Esophagus muscularis mucosa (tissue), 4 donors: ENCODE results near the gene PBLD. TPM values are rescaled to one million over a fixed set of nuclear protein-coding genes. Genes with fewer than 3 reads are reported as not detected.

Source experiments
- DNase-seq: peaks from one replicate; pipeline ENCODE4 v3.0.0-alpha.2; 2017; ENCODE audit errors: extremely low spot score
- H3K27ac ChIP-seq, 4 donors: fragments of 200-600 bp; sonication (generic); replicated peaks in 1 of 4; 1 replicate in 3 of 4; 2 replicates in 1 of 4; pipeline ENCODE4 v1.5.1; 2016 to 2019; ENCODE audit warnings: mild to moderate bottlenecking in 1 of 4
- H3K27me3 ChIP-seq, 4 donors: fragments of 200-600 bp; sonication (generic); one replicate each; pipeline versions ENCODE4 v1.5.1 to v1.6.0; 2016 to 2019
- H3K36me3 ChIP-seq, 4 donors: fragments of 200-600 bp; sonication (generic); one replicate each; pipeline ENCODE4 v1.5.1; 2016 to 2019
- H3K4me1 ChIP-seq, 4 donors: fragments of 200-600 bp; sonication (generic); one replicate each; pipeline ENCODE4 v1.5.1; 2016 to 2019
- H3K4me3 ChIP-seq, 4 donors: fragments of 200-600 bp; sonication (generic); 1 replicate in 2 of 4; 2 replicates in 2 of 4; pipeline ENCODE4 v1.5.1; 2016 to 2019; ENCODE audit warnings: mild to moderate bottlenecking in 4 of 4, moderate library complexity in 1 of 4
- H3K9me3 ChIP-seq, 4 donors: fragments of 200-600 bp; sonication (generic); 1 replicate in 3 of 4; 2 replicates in 1 of 4; pipeline ENCODE4 v1.5.1; 2016 to 2019
- EP300 ChIP-seq: sonication (generic); formaldehyde crosslinking; IDR thresholded peaks from one replicate; pipeline ENCODE4 v1.6.1; 2017; ENCODE audit warnings: antibody characterized with exemption
- POLR2A ChIP-seq: fragments of 450-650 bp; IDR thresholded peaks from one replicate; pipeline ENCODE4 v1.6.1; 2017; ENCODE audit warnings: antibody characterized with exemption, moderate library complexity, mild to moderate bottlenecking, low read depth
- POLR2AphosphoS5 ChIP-seq, 2 donors: sonication (generic); formaldehyde crosslinking; IDR thresholded peaks; one replicate each; pipeline ENCODE4 v1.6.1; 2017; ENCODE audit warnings: antibody characterized with exemption in 2 of 2
- WGBS: methylation state at CpG from one replicate; pipeline ENCODE4 v1.1.5; 2018; 5-methylcytosine and 5-hydroxymethylcytosine counted together
- intact Hi-C: fragments of 100-400 bp; cut with DNase I; formaldehyde crosslinking; loops from one replicate; pipeline ENCODE4 v1.15.1; 2023
- total RNA-seq, 4 donors: library from RNA; depleted of rRNA; stranded (reverse); fragments of >200 nt; gene quantifications; one replicate each; pipeline versions ENCODE4 v1.1.0 to v1.2.1, GENCODE V29; 2016
- TF ChIP-seq, protein P1 (sequence below), 3 experiments: fragments of 200-600 bp in 2 of 3; fragments of 450-650 bp in 1 of 3; sonication (generic) in 2 of 3; IDR thresholded peaks; one replicate each; pipeline ENCODE4 v1.5.1; 2017 to 2019; ENCODE audit warnings: antibody characterized with exemption in 3 of 3, mild to moderate bottlenecking in 2 of 3, moderate library complexity in 1 of 3

PBLD gene
- total RNA-seq, 4 donors from 2014 or later = 6.6 to 9.1 (median 7.4) TPM

- DNase-seq = no peak
- H3K27me3 ChIP-seq = no peaks in the 10 kb centered on the region
- H3K4me1 ChIP-seq = no peaks in the 10 kb centered on the region
- intact Hi-C loops = no loop called here
- H3K36me3 ChIP-seq = peaks cover 23 to 95% (median 58%) of the 10 kb centered on the region in 4 donors
- no peaks in the 10 kb centered on the region for H3K9me3 ChIP-seq
- no peak overlapping the region for H3K4me3 ChIP-seq
- H3K27ac ChIP-seq = no peak overlapping the region
- TF ChIP-seq EP300 (no peak), POLR2AphosphoS5 (IDR thresholded peaks at IDR 0.05) (no peak), POLR2A (no peak)
- TF ChIP-seq, protein P1, sequence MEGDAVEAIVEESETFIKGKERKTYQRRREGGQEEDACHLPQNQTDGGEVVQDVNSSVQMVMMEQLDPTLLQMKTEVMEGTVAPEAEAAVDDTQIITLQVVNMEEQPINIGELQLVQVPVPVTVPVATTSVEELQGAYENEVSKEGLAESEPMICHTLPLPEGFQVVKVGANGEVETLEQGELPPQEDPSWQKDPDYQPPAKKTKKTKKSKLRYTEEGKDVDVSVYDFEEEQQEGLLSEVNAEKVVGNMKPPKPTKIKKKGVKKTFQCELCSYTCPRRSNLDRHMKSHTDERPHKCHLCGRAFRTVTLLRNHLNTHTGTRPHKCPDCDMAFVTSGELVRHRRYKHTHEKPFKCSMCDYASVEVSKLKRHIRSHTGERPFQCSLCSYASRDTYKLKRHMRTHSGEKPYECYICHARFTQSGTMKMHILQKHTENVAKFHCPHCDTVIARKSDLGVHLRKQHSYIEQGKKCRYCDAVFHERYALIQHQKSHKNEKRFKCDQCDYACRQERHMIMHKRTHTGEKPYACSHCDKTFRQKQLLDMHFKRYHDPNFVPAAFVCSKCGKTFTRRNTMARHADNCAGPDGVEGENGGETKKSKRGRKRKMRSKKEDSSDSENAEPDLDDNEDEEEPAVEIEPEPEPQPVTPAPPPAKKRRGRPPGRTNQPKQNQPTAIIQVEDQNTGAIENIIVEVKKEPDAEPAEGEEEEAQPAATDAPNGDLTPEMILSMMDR (IDR thresholded peaks at IDR 0.05) = no peak
- WGBS = 79% methylated on average over 2 of the region's 2 CpGs
Observed at GRCh38 chr10:68365611-68366010, 32.9 kb upstream of the PBLD start.

DNA sequence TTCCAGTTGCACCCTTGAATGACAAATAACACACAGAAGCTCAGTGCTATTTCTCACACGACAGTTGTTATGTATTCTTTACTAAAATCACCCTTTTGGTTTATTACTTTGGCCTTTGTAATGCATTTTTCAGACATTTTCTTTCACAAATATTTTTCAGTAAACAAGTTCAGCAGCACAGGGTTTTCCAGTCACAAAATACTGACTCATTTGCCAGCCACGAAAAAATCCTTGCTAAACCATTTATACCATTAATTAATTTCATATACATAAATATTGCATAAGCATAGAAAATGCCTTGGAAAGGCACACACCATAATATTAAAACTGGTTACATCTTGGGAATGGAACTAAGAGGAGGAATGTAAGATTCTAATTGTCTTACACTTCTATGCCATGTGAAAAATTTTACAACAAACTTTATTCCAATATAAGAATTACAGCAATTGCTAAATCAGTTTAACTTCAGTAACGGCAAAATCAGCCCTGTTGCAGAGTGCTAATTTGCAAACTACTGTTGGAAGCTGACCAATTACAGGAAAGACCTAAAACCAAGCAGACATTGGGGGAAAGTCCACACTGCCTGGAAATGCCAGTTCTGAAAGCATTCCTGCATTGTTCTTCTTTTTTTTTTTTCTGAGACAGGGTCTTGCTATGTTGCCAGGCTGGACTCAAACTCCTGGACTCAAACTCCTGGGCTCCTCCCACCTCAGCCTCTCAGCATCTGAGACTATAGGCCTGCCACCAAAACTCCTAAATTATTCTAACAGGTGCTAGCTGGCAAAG is 31.6 kb upstream of the PBLD start:
- WGBS = 86% methylated on average over 3 of the region's 3 CpGs
- Histone ChIP-seq H3K36me3 (peaks cover 23 to 93% (median 57%) of the 10 kb centered on the region in 4 donors), H3K27me3 (no peaks in the 10 kb centered on the region), H3K4me1 (no peaks in the 10 kb centered on the region), H3K4me3 (no peak overlapping the region), H3K9me3 (no peaks in the 10 kb centered on the region), H3K27ac (no peak overlapping the region)
- no peak for DNase-seq
- TF ChIP-seq POLR2AphosphoS5 (IDR thresholded peaks at IDR 0.05) = no peak
- intact Hi-C loops = no loop called here

- no peak for DNase-seq
- no peaks in the 10 kb centered on the region for H3K27me3 ChIP-seq
- intact Hi-C loops = no loop called here
- H3K4me3 ChIP-seq = no peak overlapping the region
- 88% methylated on average over 3 of the region's 3 CpGs for WGBS
- H3K36me3 ChIP-seq = peaks cover 23 to 92% (median 66%) of the 10 kb centered on the region in 4 donors
- H3K27ac ChIP-seq = no peak overlapping the region
- TF ChIP-seq POLR2AphosphoS5 (IDR thresholded peaks at IDR 0.05) (no peak), EP300 (no peak), POLR2A (no peak)
- no peaks in the 10 kb centered on the region for H3K4me1 ChIP-seq
- no peaks in the 10 kb centered on the region for H3K9me3 ChIP-seq
Observed at GRCh38 chr10:68362590-68362989, 29.9 kb upstream of the PBLD start.

DNA sequence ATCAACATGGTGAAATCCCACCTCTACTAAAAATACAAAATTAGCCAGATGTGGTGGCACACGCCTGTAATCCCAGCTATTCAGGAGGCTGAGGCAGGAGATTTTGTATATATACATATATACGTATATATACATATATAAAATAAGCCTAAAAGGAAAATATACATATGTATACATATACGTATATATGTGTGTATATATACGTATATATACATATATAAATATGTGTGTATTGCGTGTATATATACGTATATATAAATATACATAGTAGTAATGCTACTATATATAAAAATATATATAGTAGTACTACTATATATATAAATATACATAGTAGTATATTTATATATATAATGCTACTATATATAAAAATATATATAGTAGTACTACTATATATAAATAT is 26.5 kb upstream of the PBLD start:
- Histone ChIP-seq H3K9me3 (no peaks in the 10 kb centered on the region), H3K27ac (no peak overlapping the region), H3K4me1 (no peaks in the 10 kb centered on the region), H3K4me3 (no peak overlapping the region), H3K36me3 (peaks cover 26 to 95% (median 68%) of the 10 kb centered on the region in 4 donors), H3K27me3 (no peaks in the 10 kb centered on the region)
- DNase-seq = no peak
- WGBS = 86% methylated on average over 6 of the region's 6 CpGs
- TF ChIP-seq POLR2A (no peak), POLR2AphosphoS5 (IDR thresholded peaks at IDR 0.05) (no peak), EP300 (no peak)
- TF ChIP-seq, protein P1 (IDR thresholded peaks at IDR 0.05) = no peak
- intact Hi-C loops = no loop called here

GRCh38 chr10:68353537-68353936 is 20.8 kb upstream of the PBLD start:
- intact Hi-C loops = no loop called here
- Histone ChIP-seq H3K36me3 (peaks cover 35 to 92% (median 67%) of the 10 kb centered on the region in 4 donors), H3K4me3 (no peak overlapping the region), H3K27ac (no peak overlapping the region), H3K9me3 (no peaks in the 10 kb centered on the region), H3K27me3 (no peaks in the 10 kb centered on the region), H3K4me1 (peaks cover 0 to 2% (median 0%) of the 10 kb centered on the region in 4 donors)
- TF ChIP-seq POLR2A (no peak), POLR2AphosphoS5 (IDR thresholded peaks at IDR 0.05) (no peak), EP300 (no peak)
- TF ChIP-seq, protein P1 (IDR thresholded peaks at IDR 0.05) = no peak
- WGBS = 98% methylated on average over 2 of the region's 2 CpGs
- no peak for DNase-seq
